WI38 (cell line): Measurements from ENCODE around the gene NMU.
A peak's percentile ranks its signal among the peaks of the same experiment; 100 is the strongest.
"Not testable (repeated sequence)": the region's sequence is repeated elsewhere in the genome, so short reads cannot be mapped to it uniquely, and the experiment has no call there.

Source experiments
- H3K4me3 ChIP-seq: 2 replicates; pipeline ENCODE4 v1.5.1; 2011; ENCODE audit warnings: low read depth, mild to moderate bottlenecking, control low read depth, low read length
- TF ChIP-seq, protein P1 (sequence below): IDR thresholded peaks from 2 replicates; pipeline ENCODE4 v1.5.1; 2012; ENCODE audit warnings: low read depth, mild to moderate bottlenecking, control low read depth, low read length

Gene NMU

DNA sequence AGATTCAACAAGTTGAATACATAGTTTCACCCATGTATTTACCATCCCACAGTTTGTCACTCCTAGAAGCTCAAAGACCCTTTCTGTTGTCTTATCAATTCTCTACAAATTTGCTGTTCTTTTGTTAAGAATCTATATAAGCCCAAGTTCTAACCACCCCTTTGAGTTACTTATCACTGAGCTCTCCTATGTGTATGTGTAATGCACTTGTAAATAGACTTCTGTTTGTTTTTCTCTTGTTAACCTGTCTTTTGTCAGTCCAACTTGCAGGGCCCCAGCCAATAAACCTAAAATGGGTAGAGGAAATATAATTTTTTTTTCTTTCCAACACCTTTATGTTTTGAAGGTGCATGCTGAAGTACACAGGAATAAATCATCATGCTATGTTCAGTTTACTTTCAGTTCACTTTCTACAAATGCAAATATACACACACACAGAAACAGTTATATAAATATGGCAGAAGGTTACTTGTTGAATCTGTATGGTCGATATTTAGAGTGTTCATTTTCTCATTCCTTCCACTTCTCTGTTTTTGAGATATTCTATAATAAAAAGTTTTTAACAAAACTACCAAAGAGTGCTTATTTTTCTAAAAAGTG lies 67.1 kb downstream of the NMU start:
- TF ChIP-seq, protein P1, sequence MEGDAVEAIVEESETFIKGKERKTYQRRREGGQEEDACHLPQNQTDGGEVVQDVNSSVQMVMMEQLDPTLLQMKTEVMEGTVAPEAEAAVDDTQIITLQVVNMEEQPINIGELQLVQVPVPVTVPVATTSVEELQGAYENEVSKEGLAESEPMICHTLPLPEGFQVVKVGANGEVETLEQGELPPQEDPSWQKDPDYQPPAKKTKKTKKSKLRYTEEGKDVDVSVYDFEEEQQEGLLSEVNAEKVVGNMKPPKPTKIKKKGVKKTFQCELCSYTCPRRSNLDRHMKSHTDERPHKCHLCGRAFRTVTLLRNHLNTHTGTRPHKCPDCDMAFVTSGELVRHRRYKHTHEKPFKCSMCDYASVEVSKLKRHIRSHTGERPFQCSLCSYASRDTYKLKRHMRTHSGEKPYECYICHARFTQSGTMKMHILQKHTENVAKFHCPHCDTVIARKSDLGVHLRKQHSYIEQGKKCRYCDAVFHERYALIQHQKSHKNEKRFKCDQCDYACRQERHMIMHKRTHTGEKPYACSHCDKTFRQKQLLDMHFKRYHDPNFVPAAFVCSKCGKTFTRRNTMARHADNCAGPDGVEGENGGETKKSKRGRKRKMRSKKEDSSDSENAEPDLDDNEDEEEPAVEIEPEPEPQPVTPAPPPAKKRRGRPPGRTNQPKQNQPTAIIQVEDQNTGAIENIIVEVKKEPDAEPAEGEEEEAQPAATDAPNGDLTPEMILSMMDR, result no peak
- no peak overlapping the region for H3K4me3 ChIP-seq

DNA sequence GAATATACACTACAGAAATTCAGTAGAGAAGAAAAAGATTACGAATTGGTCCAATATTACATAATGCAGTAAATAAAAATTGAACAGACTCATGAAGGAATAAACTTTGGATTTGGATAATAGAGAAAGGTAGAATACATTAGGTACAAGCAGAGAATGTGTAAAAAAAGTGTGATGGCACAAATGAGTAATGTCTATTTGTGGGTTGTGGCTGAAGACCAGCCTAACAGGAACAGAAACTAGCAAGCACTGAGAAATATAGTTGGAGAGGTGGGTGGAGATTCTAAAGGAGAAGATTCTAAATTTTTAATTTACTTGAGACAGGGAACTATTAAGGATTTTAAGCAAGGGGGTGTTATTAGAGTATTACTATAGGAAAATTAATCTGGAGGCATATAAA lies 74.2 kb downstream of the NMU start:
- TF ChIP-seq, protein P1, result no peak
- no peak overlapping the region for H3K4me3 ChIP-seq

DNA sequence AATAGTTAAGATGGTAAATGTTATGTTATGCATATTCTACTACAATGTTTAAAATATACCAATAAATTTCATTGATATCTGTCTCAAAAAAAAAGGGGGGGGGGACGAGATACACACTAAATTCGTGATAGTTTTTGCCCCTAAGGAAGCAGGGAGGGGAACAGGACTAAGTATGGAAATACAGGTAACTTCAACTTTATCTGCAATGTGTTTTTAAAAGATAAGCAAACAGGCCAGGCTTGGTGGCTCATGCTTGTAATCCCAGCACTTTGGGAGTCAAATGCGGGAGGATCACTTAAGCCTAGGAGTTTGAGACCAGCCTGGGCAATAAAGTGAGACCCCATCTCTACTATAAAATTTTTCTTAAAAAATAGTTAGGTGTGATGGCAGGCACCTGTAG lies 76.0 kb downstream of the NMU start:
- no peak overlapping the region for H3K4me3 ChIP-seq
- TF ChIP-seq, protein P1, result no peak

DNA sequence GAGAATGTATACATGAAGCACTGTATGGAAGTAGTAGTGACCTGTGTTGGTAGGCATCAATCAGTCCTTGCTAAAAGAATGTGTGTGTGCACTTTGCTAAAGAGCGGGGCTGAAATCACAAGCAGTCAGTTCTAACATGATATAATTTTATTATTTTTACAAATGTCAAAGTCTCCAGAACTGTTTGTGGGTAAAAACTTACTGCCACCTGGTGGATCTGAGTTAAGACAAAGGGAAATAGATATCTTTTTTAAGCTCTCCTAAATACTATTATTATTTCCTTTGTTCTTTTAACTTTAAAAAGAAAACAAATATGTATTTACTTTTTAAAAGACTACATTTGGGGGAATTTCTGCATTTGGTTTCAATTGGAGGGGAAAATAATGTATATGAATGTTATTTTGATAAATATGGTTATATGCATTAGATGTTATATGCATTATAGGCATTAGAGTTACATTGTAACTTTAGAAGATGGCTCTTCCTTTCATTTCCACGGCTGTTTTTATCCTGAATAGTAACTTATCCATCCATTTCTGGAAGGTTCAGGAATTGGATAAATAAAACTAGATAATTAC lies 81.6 kb downstream of the NMU start:
- no peak overlapping the region for H3K4me3 ChIP-seq
- TF ChIP-seq, protein P1, result peak; percentile 23; the same call in 1 of the 2 replicates

DNA sequence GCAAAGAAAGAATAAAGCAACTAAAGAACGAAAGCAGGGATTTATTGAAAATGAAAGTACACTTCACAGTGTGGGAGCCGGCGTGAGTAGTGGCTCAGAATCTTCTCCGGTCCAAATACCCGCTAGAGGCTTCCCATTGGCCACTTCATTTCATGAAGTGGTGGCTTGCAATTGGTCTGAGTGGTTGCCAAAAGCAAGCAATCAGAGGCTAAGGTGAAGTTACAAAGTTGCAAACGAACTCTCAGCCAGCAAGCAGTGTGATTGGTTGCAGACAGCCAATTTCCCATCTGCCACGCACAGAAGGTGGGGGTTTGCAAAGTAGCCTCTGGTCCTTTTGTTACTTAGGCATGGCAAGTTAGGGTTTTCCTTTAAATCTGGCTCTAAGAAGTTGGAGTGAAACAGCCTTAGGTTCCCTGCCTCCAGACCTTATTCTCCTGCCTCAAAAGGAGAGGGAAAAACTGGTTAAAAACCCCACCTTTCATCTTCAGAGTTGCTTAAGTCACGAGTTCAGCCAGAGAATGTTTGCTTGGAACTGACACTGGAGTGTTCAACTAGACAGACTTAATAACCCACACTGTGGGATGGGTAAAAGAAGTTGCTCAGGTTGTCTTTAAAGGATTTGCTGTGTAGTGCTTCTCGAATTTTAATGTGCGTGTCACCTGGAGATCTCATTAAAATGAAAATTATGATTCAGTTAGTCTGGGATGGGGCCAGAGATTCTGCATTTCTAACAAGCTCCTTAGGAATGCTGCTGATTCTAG lies 82.5 kb downstream of the NMU start:
- H3K4me3 ChIP-seq, result no peak overlapping the region
- TF ChIP-seq, protein P1, result no peak

DNA sequence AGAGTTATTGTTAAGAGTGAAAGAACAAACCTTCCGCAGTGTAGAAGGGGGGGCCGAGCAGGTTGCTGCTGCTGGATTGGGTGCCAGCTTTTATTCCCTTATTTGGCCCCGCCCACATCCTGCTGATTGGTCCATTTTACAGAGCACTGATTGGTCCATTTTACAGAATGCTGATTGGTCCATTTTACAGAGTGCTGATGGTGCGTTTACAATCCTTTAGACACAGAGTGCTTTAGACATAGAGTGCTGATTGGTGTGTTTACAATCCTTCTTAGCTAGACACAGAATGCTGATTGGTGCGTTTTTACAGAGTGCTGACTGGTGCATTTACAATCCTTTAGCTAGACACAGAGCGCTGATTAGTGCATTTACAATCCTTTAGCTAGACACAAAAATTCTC lies 84.1 kb downstream of the NMU start:
- H3K4me3 ChIP-seq, result not testable (repeated sequence)

DNA sequence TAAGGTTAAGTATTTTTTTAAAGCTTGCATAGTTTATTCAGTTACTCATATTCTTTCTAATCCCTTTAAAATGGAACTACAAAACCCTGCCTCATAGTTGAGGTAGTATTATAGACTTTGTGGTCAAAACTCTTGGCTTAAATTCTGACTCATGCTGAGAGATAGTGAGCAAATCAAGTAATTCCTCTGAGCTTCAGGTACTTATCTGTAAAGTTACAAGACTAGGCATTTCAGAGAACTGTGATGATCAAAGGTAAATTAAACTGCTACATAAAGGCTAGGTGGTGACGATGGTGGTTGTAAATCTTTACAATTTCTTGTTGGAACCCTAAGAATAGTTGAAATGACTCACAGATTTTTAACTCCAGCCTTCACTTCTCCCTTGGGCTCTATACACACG lies 86.2 kb downstream of the NMU start:
- TF ChIP-seq, protein P1, result no peak
- H3K4me3 ChIP-seq, result no peak overlapping the region
